HUES48 (cell line): ENCODE measurements around the gene TBX4.
"Not testable (repeated sequence)": the region's sequence is repeated elsewhere in the genome, so short reads cannot be mapped to it uniquely, and the experiment has no call there.

Experiments used
- H3K27ac ChIP-seq: one replicate; pipeline ENCODE4 v1.7.0; 2013; ENCODE audit warnings: low read depth, low read length, inconsistent platforms
- H3K27me3 ChIP-seq: 2 replicates; pipeline ENCODE4 v1.6.1; 2013; ENCODE audit warnings: mild to moderate bottlenecking, low read length; ENCODE audit not compliant: control insufficient read depth, insufficient read depth
- H3K36me3 ChIP-seq: 2 replicates; pipeline ENCODE4 v1.6.1; 2013; ENCODE audit warnings: low read length; ENCODE audit not compliant: control insufficient read depth, insufficient read depth
- H3K4me1 ChIP-seq: 2 replicates; pipeline ENCODE4 v1.6.1; 2013; ENCODE audit warnings: mild to moderate bottlenecking, low read length; ENCODE audit not compliant: control insufficient read depth, insufficient read depth
- H3K4me3 ChIP-seq: 2 replicates; pipeline ENCODE4 v1.5.1; 2013; ENCODE audit warnings: mild to moderate bottlenecking, low read depth, low read length
- H3K9ac ChIP-seq: 2 replicates; pipeline ENCODE4 v1.6.1; 2013; ENCODE audit warnings: mild to moderate bottlenecking, low read depth, low read length, moderate library complexity
- H3K9me3 ChIP-seq: 2 replicates; pipeline ENCODE4 v1.6.1; 2013; ENCODE audit warnings: low read length; ENCODE audit not compliant: control insufficient read depth, insufficient read depth

The TBX4 gene

DNA sequence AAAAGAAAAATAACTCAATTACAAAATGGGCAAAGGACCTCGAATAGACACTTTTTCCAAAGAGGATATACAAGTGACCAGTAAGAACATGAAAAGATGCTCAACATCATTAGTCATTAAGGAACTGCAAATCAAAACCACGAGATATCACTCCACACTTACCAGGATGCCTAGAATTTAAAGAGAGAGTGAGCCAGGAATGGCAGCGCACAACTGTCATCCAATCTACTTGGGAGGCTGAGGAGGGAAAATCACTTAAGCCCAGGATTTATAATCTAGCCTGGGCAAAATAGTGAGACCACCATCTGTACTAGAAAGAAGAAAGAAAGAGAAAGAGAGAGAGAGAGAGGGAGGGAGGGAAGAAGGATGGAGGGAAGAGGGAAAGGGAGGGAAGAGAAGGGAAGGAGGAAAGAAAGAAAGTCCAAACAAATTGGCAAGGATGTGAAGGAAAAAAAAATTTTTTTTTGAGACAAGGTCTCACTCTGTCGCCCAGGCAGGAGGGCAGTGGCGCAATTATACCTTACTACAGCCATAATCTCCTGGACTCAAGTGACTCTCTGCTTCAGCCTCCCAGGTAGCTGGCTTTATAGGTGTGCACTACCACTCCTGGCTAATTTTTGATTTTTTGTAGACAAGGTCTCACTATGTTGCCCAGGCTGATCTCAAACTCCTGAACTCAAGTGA, 30.0 kb upstream of the TBX4 start:
- H3K4me1 ChIP-seq, result peaks cover 6% of the 10 kb centered on the region; the same call in 1 of the 2 replicates
- no peaks in the 10 kb centered on the region for H3K9me3 ChIP-seq
- no peak overlapping the region for H3K4me3 ChIP-seq
- H3K27me3 ChIP-seq, result peaks cover 19% of the 10 kb centered on the region
- H3K9ac ChIP-seq, result no peak overlapping the region
- H3K36me3 ChIP-seq, result no peaks in the 10 kb centered on the region
- no peak overlapping the region for H3K27ac ChIP-seq

GRCh38 chr17:61422869-61423268, 29.4 kb upstream of the TBX4 start:
- Histone ChIP-seq H3K9ac (no peak overlapping the region), H3K4me3 (no peak overlapping the region), H3K27ac (no peak overlapping the region), H3K27me3 (peaks cover 16% of the 10 kb centered on the region), H3K9me3 (no peaks in the 10 kb centered on the region), H3K4me1 (peaks cover 6% of the 10 kb centered on the region; the same call in 1 of the 2 replicates), H3K36me3 (no peaks in the 10 kb centered on the region)

DNA sequence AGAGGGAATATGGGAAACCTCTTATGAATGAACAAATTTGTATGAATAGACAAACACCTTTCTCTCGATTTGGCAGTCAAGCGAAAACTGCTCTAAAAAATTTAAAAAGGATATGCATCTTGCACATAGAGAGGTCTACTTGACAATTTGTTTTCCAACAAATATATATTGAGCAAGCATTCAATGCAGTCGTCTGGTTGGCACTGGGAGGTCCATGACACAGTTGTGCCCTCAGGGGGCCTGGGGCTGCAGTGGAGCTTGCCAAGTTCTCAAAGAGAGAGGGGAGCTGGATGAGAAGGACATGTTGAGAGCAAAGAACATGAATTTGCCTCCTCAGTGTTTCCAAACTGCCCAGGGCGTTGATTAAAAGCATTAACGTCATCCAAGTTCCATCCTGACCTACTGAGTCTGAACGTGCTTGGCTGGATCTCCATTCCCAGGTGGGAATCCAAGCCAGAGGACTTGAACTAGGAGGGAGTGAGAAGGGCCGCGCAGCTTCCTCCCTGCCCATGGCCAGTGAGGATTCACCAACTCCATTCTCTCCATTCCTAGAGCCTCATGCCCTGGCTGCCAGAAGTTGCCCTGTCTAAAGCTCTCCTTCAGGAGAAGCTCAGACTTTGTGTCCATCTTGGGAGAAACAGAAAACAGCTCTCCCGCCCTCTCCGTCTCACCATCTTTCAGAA, 28.1 kb upstream of the TBX4 start:
- Histone ChIP-seq H3K27ac (no peak overlapping the region), H3K4me3 (no peak overlapping the region), H3K4me1 (peaks cover 6% of the 10 kb centered on the region; the same call in 1 of the 2 replicates), H3K36me3 (no peaks in the 10 kb centered on the region), H3K27me3 (peaks cover 15% of the 10 kb centered on the region), H3K9ac (no peak overlapping the region), H3K9me3 (no peaks in the 10 kb centered on the region)

- Histone ChIP-seq H3K27ac (no peak overlapping the region), H3K36me3 (no peaks in the 10 kb centered on the region), H3K9ac (no peak overlapping the region), H3K9me3 (no peaks in the 10 kb centered on the region), H3K27me3 (peaks cover 5% of the 10 kb centered on the region), H3K4me1 (peaks cover 6% of the 10 kb centered on the region; the same call in 1 of the 2 replicates), H3K4me3 (no peak overlapping the region)
These were observed 26.3 kb upstream of the TBX4 start for GRCh38 chr17:61425682-61426481.

DNA sequence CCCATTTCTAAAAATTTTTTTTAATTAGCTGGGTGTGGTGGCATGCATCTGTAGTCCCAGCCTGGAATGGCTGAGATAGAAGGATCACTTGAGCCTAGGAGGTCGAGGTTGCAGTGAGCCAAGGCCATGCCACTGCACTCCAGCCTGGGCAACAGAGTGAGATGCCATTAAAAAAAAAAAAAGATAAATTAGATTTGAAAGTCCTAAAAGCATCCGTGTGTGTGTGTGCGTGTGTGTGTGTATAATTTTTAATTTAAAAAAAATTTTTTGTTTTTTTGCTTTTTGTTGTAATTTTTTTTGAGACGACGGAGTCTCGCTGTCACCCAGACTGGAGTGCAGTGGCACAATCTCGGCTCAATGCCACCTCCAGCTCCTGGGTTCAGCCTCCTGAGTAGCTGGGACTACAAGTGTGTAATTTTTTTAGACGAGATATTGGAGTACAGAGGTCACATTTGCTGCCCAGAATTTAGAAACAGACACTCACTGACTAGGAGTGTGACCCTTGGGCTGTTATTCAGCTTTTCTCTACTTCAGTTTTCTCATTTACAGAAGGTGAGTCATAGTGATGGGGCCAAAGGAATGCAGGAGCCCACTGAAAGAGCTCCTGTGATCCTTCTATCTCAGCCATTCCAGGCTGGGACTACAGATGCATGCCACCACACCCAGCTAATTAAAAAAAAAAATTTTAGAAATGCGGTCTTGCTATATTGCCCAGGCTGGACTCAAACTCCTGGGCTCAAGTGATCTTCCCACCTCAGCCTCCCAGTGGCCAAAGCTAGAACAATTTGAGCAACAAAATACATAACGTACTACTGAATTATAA, 25.5 kb upstream of the TBX4 start:
- H3K9me3 ChIP-seq, result no peaks in the 10 kb centered on the region
- no peaks in the 10 kb centered on the region for H3K36me3 ChIP-seq
- H3K27ac ChIP-seq, result no peak overlapping the region
- no peaks in the 10 kb centered on the region; the same call in 1 of the 2 replicates for H3K27me3 ChIP-seq
- H3K9ac ChIP-seq, result no peak overlapping the region
- no peak overlapping the region for H3K4me3 ChIP-seq
- H3K4me1 ChIP-seq, result peaks cover 6% of the 10 kb centered on the region; the same call in 1 of the 2 replicates

GRCh38 chr17:61427567-61427966, 24.7 kb upstream of the TBX4 start:
- no peak overlapping the region for H3K27ac ChIP-seq
- H3K9me3 ChIP-seq, result no peaks in the 10 kb centered on the region
- H3K36me3 ChIP-seq, result no peaks in the 10 kb centered on the region
- H3K4me1 ChIP-seq, result peaks cover 6% of the 10 kb centered on the region; the same call in 1 of the 2 replicates
- no peaks in the 10 kb centered on the region; the same call in 1 of the 2 replicates for H3K27me3 ChIP-seq
- H3K4me3 ChIP-seq, result no peak overlapping the region
- no peak overlapping the region for H3K9ac ChIP-seq

- Histone ChIP-seq H3K36me3 (no peaks in the 10 kb centered on the region), H3K9me3 (no peaks in the 10 kb centered on the region), H3K27me3 (no peaks in the 10 kb centered on the region; the same call in 1 of the 2 replicates), H3K27ac (no peak overlapping the region), H3K4me3 (no peak overlapping the region), H3K4me1 (peaks cover 6% of the 10 kb centered on the region; the same call in 1 of the 2 replicates), H3K9ac (no peak overlapping the region)
These were observed 22.9 kb upstream of the TBX4 start for GRCh38 chr17:61429274-61429673.

DNA sequence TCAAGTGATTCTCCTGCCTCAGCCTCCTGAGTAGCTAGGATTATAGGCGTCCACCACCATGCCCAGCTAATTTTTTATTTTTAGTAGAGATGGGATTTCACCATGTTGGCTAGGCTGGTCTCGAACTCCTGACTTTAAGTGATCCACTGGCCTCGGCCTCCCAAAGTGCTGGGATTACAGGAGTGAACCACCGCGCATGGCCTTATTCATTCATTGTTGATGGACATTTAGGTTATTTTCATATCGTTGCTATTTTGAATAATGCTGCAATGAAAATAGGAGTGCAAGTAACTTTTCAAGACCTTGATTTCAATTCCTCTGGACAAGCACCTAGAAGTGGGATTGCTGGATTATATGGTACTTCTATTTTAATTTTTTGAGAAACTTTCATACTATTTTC, 22.4 kb upstream of the TBX4 start:
- H3K9me3 ChIP-seq, H3K4me1 ChIP-seq, H3K36me3 ChIP-seq, H3K9ac ChIP-seq, H3K27me3 ChIP-seq, H3K4me3 ChIP-seq, H3K27ac ChIP-seq: not testable (repeated sequence)

DNA sequence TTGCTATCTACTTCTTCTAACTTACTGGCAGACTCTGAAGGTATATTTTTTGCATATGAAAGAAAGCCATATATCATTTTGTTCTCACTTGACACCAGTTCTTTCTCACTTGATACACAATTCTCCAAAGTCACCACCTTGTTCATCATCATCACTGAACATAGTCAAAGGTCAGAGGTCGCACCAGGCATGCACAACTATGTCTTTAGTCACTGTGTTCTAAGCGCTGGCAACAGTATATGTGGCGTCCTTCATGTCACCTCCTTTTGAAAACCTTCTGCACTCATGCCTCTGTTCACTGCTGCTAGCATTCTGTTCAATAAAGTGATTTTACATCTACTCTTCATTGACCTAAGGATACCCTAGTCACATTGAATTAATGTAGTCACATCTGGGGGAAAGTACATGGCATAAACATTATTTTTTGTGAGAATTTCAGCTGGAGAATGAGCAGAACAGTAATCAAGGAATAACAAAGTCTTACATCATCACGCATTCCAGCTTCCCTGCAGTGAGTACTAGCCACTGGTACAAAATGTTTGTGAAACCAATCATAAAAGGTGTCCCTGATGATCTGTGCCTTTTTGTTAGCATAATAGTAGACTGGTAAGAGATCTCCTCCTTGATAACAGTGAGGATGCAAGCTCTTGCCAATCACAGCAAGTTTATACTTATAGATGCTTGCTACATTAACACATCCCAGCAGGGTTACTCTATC, 20.5 kb upstream of the TBX4 start:
- Histone ChIP-seq H3K4me1 (no peaks in the 10 kb centered on the region), H3K27me3 (no peaks in the 10 kb centered on the region; the same call in 1 of the 2 replicates), H3K9ac (no peak overlapping the region), H3K36me3 (no peaks in the 10 kb centered on the region), H3K9me3 (no peaks in the 10 kb centered on the region), H3K27ac (no peak overlapping the region), H3K4me3 (no peak overlapping the region)

DNA sequence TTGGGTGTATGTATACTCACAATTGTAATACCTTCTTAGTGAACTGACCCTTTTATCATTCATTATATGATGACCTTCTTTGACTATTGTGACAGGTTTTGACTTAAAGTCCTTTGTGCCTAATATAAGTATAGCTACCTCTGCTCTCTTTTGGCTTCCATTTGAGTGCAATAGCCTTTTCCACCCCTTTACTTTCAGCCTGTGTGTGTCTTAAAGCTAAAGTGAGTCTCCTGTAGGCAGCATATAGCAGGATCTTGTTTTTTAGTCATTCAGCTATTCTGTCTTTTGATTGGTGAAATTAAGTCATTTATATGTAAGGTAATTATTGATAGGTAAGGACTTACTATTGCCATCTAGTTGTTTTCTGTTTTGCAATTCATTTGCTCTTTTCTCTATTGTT, 15.9 kb upstream of the TBX4 start:
- Histone ChIP-seq H3K9me3 (no peaks in the 10 kb centered on the region), H3K4me3 (no peak overlapping the region), H3K36me3 (no peaks in the 10 kb centered on the region), H3K4me1 (no peaks in the 10 kb centered on the region), H3K9ac (no peak overlapping the region), H3K27ac (no peak overlapping the region), H3K27me3 (no peaks in the 10 kb centered on the region)
